C1 segment of cervical spinal cord (tissue), 14 donors: Measurements from ENCODE around the gene STAM2.
"Not testable (repeated sequence)": the region's sequence is repeated elsewhere in the genome, so short reads cannot be mapped to it uniquely, and the experiment has no call there.

Source experiments
- DNase-seq, 14 donors: peaks; one replicate each; lab custom pipeline; 2025; lab: John Stamatoyannopoulos, UW

The STAM2 gene

GRCh38 chr2:152107140-152107539 lies 68.4 kb downstream of the STAM2 start:
- DNase-seq, result not testable (repeated sequence)

GRCh38 chr2:152106464-152106863 lies 69.1 kb downstream of the STAM2 start:
- DNase-seq, result no peak

GRCh38 chr2:152103271-152103670 lies 72.3 kb downstream of the STAM2 start:
- no peak for DNase-seq

GRCh38 chr2:152100961-152101360 lies 74.6 kb downstream of the STAM2 start:
- no peak for DNase-seq

- peak in 1 of 14 donors; percentile 5 for DNase-seq
Observed at GRCh38 chr2:152099367-152100050, 76.1 kb downstream of the STAM2 start.

- DNase-seq, result no peak
Observed at GRCh38 chr2:152098496-152099366, 76.8 kb downstream of the STAM2 start, which contains the start of gene CACNB4. CACNB4 (minus strand) TSS chr2:152099044.

- DNase-seq, result peak in 1 of 14 donors; percentile 19
Observed at GRCh38 chr2:152097801-152098495, 77.6 kb downstream of the STAM2 start.

GRCh38 chr2:152097290-152097800 lies 78.2 kb downstream of the STAM2 start:
- peak in 1 of 14 donors; percentile 29 for DNase-seq

GRCh38 chr2:152095146-152095545 lies 80.4 kb downstream of the STAM2 start:
- DNase-seq, result no peak

- no peak for DNase-seq
Observed at GRCh38 chr2:152094014-152094413, 81.5 kb downstream of the STAM2 start.

- DNase-seq, result peak in 1 of 14 donors; percentile 7
Observed at GRCh38 chr2:152093464-152093863, 82.1 kb downstream of the STAM2 start.

- DNase-seq, result no peak
Observed at GRCh38 chr2:152092095-152092494, 83.5 kb downstream of the STAM2 start.

GRCh38 chr2:152090726-152091125 lies 84.8 kb downstream of the STAM2 start:
- not testable (repeated sequence) for DNase-seq

GRCh38 chr2:152089238-152089637 lies 86.3 kb downstream of the STAM2 start:
- DNase-seq, result no peak

- no peak for DNase-seq
Observed at GRCh38 chr2:152088006-152088405, 87.6 kb downstream of the STAM2 start.

GRCh38 chr2:152086231-152086630 lies 89.3 kb downstream of the STAM2 start:
- no peak for DNase-seq

GRCh38 chr2:152084076-152084475 lies 91.5 kb downstream of the STAM2 start:
- no peak for DNase-seq

- no peak for DNase-seq
Observed at GRCh38 chr2:152083202-152083875, 92.2 kb downstream of the STAM2 start.

GRCh38 chr2:152078662-152079061 lies 96.9 kb downstream of the STAM2 start:
- DNase-seq, result no peak

- DNase-seq, result no peak
Observed at GRCh38 chr2:152078023-152078422, 97.5 kb downstream of the STAM2 start.

GRCh38 chr2:152075461-152076050 lies 100.0 kb downstream of the STAM2 start:
- peak in 1 of 14 donors; percentile 38 for DNase-seq
